Measurements from ENCODE around the gene TRPV3.

Gene TRPV3

DNA sequence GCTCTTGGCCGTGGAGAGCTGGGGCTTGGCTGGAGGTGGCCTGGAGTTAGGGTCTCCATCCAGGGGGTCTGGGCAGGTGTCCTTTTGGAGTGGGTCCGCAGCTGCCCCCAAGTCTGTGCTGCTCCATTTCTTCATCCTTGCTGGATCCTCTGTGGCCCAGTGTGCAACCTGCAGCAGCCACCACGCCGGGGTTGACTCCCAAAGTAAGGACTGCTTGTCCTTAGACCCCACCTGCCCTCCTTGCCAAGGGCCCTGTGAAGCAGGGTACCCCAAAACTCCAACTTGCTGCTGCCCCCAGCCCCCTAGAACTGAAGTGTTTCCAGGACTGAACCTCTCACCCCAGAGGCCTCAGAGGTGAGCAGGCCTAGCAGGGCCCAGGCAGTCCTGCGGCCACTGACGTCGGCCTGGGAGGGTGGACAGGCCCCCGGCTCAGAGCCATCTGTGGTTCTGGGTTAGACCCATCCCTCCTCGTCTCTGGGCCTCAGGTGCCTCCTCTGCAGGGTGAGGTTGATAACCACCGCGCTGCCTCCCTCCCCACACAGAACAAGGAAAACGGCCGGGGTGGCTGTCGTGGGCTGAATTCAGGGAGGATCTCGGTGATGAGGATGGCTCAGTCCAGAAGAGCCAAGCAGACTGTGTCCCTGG lies 34.7 kb upstream of the TRPV3 start:
- no peaks in the 10 kb centered on the region for H3K36me3 ChIP-seq (replicated peaks)
- in situ Hi-C loops (cut with HindIII; ENCODE audit: low pct_ligation_motif_present, low sequenced_read_pairs): no loop called here
- DNase-seq: no peak

DNA sequence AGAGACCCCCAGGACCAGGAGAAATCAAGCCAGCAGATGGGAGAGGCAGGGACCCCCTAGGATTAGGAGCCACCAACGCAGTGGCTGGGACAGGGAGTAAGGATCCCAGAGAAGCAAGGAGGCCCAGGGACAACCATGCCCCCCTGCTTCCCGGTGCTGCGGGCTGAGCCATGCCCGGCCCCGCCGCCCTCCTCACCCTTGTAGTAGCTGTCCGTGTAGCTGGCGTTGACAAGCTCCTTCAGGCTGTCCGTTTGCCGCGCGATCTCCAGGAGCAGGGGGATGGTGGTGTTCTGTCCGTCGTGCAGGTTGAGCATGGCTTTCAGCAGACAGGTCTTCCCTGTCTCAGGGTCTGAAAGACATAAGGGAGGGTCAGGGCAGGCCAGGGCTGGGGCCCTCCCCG lies 33.2 kb upstream of the TRPV3 start:
- TF ChIP-seq CTCF (IDR thresholded peaks at IDR 0.05; ENCODE audit: low read depth, low read length, missing control alignments): no peak
- Histone ChIP-seq H3K27ac (no peak overlapping the region), H3K36me3 (replicated peaks) (peaks cover 2% of the 10 kb centered on the region), H3K27me3 (replicated peaks) (no peaks in the 10 kb centered on the region), H3K4me3 (ENCODE audit: low read depth, low read length) (no peak overlapping the region)
- in situ Hi-C loops (cut with HindIII; ENCODE audit: low pct_ligation_motif_present, low sequenced_read_pairs): no loop called here
- no peak for DNase-seq

More for the DNA sequence above, 34.7 kb upstream of the TRPV3 start:
- Histone ChIP-seq H3K27ac (no peak overlapping the region), H3K4me3 (ENCODE audit: low read depth, low read length) (no peak overlapping the region), H3K27me3 (replicated peaks) (no peaks in the 10 kb centered on the region)
- no peak for TF ChIP-seq CTCF (IDR thresholded peaks at IDR 0.05; ENCODE audit: low read depth, low read length, missing control alignments)

DNA sequence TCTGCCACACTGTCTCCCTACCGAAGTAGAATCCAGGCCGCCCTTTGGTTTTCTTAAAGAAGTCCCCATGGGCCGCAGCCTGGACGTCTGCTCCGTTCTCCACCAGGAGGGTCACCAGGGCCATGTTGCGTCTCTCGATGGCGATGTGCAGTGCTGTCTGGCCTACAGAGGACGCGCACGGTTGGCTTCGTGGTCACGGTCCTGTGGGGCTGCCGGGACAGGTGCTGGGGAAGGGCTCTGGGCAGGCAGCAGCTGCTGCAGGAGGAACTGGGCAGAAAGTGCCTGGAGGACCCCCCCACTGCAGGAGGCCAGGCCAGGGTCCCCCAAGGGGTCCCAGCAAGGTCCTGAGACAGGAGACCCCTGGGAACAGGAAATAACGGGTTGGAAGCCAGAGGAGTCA lies 32.6 kb upstream of the TRPV3 start:
- TF ChIP-seq CTCF (IDR thresholded peaks at IDR 0.05; ENCODE audit: low read depth, low read length, missing control alignments): no peak
- no peak overlapping the region for H3K27ac ChIP-seq
- no peak for DNase-seq
- H3K27me3 ChIP-seq (replicated peaks): no peaks in the 10 kb centered on the region
- in situ Hi-C loops (cut with HindIII; ENCODE audit: low pct_ligation_motif_present, low sequenced_read_pairs): no loop called here
- H3K4me3 ChIP-seq (ENCODE audit: low read depth, low read length): no peak overlapping the region
- peaks cover 2% of the 10 kb centered on the region for H3K36me3 ChIP-seq (replicated peaks)

GRCh38 chr17:3589784-3590183 lies 32.2 kb upstream of the TRPV3 start:
- no peak overlapping the region for H3K4me3 ChIP-seq (ENCODE audit: low read depth, low read length)
- no peak for DNase-seq
- no peak for TF ChIP-seq CTCF (IDR thresholded peaks at IDR 0.05; ENCODE audit: low read depth, low read length, missing control alignments)
- no peaks in the 10 kb centered on the region for H3K27me3 ChIP-seq (replicated peaks)
- in situ Hi-C loops (cut with HindIII; ENCODE audit: low pct_ligation_motif_present, low sequenced_read_pairs): no loop called here
- peaks cover 2% of the 10 kb centered on the region for H3K36me3 ChIP-seq (replicated peaks)
- H3K27ac ChIP-seq: no peak overlapping the region

GRCh38 chr17:3585826-3586225 lies 28.2 kb upstream of the TRPV3 start:
- Histone ChIP-seq H3K4me3 (ENCODE audit: low read depth, low read length) (no peak overlapping the region), H3K27me3 (replicated peaks) (no peaks in the 10 kb centered on the region), H3K27ac (no peak overlapping the region), H3K36me3 (replicated peaks) (peaks cover 2% of the 10 kb centered on the region)
- TF ChIP-seq CTCF (IDR thresholded peaks at IDR 0.05; ENCODE audit: low read depth, low read length, missing control alignments): no peak
- no peak for DNase-seq
- in situ Hi-C loops (cut with HindIII; ENCODE audit: low pct_ligation_motif_present, low sequenced_read_pairs): no loop called here

DNA sequence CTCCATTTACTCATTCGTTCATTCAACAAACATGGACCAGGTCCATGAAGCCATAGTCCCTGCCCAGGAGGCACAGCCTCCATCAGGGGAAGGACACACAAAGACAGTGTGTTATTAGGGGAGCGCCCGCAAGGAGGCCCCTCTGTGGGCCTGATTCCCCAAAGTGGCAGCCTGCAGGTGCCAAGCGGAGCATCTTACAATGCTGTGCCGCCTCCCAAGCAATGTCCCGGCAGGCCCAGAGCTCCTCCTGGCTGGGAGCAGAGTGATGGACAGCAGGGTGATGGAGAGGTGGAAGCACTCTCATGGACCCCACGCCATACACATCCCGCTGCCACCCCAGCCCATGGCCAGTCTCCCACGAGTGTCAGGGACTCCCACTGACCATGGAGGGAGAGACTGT lies 25.8 kb upstream of the TRPV3 start:
- Histone ChIP-seq H3K36me3 (replicated peaks) (peaks cover 2% of the 10 kb centered on the region), H3K4me3 (ENCODE audit: low read depth, low read length) (no peak overlapping the region), H3K27ac (no peak overlapping the region), H3K27me3 (replicated peaks) (no peaks in the 10 kb centered on the region)
- in situ Hi-C loops (cut with HindIII; ENCODE audit: low pct_ligation_motif_present, low sequenced_read_pairs): no loop called here
- no peak for DNase-seq
- TF ChIP-seq CTCF (IDR thresholded peaks at IDR 0.05; ENCODE audit: low read depth, low read length, missing control alignments): no peak

Data from brain microvascular endothelial cell (primary cell).